HG03025 (cell line): ENCODE results near the gene KIF21B.
A peak's percentile ranks its signal among the peaks of the same experiment; 100 is the strongest.
"Not testable (repeated sequence)": the region's sequence is repeated elsewhere in the genome, so short reads cannot be mapped to it uniquely, and the experiment has no call there.

Experiments used
- ATAC-seq: cut with Tn5 transposase; IDR thresholded peaks from one replicate; pipeline ENCODE4 v1.9.1; 2021; ENCODE audit warnings: mild to moderate bottlenecking, moderate library complexity; ENCODE audit not compliant: unreplicated experiment, low FRiP score

KIF21B gene

DNA sequence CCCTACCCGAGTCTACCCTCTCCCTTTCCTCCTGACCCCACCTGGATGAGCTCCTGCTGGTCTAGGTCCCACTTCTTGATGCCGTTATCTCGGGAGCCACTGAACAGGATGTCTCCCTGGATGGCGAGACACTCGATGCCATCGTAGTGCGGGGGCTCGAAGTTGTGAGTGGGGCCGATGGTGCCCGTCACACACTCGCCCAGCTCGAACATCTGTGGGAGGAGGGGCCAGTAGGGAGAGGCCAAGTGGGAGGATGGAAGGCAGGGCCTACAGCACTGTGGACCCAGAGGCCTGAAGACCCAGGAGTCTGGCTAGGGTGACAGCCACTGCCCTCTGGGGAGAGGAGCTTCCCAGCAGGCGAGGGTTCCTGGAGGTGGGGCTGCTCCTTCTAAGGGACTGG is 48.1 kb downstream of the KIF21B start:
- ATAC-seq, result no peak

DNA sequence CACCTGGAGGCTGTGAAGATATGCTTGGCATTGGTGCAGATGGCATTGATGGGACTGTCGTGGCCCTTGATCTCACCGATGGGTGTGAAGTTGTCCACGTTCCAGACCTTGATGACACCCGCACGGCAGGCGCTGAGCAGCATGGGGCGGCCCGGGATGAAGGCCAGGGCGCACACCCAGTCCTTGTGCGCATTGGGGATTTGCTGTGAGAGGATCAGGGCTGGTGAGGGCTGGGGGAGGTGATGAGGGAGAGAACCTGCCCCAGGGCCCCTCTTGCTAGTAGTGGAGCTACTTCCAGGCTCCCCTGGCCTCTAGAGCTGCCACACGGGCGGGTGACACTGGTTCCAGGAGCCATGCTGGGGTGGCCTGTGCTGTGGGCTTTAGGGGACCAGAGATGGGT is 48.8 kb downstream of the KIF21B start:
- no peak for ATAC-seq

DNA sequence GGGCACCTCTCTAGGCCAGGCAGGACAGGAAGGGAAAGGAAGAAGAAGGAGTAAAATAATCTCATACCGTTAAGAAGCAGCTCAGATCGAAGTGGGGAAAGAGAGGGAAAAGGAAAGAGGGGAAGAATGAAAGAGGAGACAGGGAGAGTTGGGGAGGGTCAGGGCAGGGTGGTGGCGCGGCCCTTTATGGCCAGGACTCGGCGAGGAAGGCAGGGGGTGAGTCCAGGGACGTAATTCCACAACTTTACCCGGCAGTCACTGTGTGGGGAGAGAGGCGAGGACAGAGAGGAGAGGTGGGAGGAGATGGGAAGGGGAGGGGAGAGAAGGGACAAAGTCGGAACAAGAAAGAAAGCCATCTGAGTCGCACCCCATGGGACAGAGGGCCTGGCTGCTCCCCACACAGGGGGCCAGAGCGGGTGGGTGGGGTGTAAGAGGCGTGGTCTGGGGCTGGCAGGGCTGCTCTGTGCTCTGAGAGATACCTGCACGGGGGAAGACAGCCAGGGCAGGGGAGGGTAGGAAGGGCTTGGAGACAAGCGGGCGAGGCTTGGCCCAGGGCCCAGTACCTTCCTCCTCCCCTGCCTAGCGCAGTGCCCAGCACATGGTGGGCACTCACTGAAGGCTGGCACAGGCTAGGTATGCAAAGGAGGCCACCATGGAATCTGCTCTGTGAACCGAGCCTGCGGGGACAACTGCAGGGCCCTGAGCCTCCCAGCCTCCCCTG is 49.4 kb downstream of the KIF21B start:
- no peak for ATAC-seq

DNA sequence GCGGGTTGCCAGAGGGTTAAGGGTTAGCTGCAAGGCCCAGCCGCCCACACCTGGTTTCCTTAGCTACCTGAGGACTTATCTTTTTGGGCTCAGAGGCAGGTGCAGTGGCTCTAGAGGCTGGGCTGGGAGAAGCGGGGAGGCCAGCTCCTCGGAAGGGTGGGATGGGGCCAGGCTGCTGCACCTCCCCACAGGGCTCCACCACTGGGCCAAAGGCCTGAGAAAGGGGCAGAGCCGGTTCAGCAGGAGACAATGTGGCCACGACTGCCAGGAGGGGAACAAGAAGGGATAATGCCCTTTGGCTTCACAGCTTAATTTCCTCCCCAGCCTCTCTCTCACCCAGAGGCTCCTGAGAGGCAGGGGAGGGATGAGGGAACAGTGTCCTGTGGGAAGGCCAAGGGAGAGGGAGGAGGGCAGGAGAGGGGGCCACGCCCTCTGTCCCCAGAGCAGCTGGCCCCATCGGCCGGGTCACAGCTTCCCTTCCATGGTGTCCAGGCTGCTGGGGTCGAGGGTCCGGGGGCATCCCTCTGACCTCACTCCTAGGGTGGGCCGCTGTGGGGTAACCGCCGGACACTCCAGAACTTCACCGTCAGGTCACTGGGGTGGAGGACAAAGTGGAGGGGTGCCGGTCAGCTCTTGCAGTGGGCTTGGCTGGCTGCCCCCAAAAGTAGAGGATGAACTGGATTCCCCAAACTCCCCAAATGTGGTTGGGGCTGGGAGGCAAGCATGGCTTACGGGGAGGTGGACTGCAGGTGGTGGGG is 50.4 kb downstream of the KIF21B start:
- ATAC-seq, result no peak

DNA sequence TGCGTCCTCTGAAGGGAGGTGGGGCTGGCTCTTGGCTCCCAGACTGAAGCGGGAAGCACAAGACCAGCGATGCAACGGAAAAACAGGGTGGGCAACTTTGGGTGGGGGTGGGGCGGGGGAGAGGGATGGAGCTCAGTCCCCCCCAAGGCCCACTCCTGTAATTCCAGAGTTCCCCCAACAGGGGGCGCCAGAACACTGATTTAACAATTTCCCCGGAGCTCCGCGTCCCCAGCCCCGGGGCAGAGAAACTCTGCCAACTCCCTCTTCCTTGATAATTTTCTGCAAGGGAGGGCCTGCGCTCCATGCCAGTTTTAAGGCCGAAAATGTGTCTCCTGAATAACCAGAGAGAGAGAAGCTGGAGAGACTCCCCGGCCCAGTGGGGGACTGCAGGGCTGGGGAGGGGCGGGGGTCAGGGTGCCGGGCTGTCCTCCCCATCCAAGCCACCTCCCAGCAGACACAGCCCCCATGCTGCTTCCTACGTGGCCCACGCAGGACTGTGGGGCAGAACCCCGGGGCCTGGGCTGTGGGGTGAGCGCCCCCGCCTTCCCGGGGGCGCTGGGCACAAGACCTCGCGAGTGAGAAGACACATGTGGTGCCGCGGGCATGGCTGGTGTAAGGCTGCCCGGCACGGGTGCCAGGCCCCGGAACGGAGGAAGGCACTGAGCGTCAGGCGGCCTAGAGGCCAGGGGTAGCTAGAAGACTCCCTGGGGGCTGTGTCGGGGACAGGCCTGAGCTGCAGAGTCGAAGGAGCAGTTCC is 51.4 kb downstream of the KIF21B start:
- ATAC-seq, result no peak

DNA sequence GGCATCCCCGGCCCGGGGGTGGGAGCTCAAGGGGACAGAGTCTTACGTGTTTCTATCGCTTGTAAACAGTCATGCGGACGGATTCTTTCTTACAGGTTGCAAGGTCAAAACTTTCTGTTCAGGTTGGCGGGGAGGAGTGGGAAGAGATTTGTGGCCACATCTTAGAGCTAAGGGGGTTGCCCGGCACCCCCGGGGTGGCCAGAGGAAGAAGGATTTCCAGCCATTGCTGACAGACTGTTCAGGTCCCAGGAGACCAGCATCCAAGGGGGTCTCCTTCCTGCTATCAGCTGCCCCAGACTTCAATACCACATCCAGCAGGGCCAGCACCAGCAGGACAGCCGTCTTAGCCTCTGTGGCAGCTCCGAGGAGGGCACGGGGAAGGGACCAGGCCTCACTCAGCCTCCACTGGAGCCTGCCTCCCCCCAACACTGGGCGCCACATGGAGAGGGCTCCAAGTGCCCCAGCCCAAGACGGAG is 52.0 kb downstream of the KIF21B start:
- ATAC-seq, result no peak

DNA sequence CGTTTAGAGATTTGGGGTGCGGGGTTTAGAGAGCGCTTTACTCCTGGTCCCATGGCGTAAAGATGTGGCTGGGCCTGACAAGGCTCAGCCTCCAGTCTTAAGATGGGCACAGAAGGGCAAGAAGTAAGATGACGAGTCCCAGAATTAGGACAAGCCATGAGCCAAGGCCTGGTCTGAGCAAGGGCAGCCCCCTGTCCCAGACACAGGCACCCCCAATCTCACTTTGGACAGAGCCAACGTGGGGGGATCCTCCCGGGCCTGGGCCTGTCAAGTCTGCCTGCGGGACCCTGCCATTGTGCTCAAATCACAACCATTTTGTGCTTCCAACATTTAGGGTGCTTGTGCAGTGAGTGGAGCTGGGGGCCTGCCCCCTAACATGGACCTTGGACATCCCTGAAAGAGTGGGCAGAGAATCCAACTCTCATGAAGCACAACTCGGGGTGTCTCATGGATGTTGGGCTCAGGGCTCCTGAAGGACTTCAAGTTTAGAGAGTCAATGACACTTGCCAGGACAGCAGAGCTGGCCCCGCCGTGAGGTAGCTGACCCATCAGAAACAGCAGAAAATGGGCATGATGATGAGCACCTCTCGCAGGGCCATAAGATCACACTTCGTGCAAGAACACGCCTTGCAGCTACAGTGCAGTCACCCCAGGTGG is 52.6 kb downstream of the KIF21B start:
- no peak for ATAC-seq

DNA sequence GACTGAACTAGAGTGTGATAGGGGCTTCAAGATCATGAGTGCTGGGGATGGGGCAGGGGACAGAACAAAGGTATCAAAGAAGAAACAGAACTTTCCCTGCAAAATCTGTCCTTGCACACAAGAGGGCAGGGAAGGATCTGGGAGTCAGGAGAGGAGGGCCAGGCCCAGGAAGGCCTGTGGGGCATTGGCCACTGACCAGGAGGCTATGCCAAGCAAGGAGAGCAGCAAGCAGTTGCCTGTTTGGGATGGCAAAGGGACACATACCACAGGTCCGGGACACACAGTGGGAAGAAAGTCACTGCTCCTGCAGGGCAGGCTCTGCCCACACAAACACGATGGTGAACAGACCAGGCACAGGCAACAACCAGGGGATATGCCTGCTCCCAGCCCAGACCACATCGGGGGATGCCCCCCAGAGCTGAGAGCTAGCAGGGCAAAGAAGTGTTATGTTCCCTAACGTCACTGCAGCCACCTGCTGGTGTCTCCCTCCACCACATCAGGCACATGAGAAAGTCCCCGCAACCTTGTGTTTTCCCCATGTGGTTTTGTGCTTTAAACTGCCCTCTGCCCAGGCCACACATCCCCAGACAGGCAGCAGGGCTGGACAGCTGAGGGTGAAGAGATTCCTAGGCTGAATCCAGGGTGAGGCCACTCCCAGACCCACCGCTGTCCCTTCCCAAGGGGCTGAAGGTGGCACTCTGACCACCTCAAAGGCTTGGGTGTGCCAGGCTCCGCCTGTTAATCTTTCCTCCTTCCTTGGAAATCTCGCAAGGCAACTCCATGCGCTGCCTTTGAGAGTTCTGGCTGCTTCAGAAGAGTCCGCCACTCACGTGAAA is 53.6 kb downstream of the KIF21B start:
- peak; percentile 49 for ATAC-seq

DNA sequence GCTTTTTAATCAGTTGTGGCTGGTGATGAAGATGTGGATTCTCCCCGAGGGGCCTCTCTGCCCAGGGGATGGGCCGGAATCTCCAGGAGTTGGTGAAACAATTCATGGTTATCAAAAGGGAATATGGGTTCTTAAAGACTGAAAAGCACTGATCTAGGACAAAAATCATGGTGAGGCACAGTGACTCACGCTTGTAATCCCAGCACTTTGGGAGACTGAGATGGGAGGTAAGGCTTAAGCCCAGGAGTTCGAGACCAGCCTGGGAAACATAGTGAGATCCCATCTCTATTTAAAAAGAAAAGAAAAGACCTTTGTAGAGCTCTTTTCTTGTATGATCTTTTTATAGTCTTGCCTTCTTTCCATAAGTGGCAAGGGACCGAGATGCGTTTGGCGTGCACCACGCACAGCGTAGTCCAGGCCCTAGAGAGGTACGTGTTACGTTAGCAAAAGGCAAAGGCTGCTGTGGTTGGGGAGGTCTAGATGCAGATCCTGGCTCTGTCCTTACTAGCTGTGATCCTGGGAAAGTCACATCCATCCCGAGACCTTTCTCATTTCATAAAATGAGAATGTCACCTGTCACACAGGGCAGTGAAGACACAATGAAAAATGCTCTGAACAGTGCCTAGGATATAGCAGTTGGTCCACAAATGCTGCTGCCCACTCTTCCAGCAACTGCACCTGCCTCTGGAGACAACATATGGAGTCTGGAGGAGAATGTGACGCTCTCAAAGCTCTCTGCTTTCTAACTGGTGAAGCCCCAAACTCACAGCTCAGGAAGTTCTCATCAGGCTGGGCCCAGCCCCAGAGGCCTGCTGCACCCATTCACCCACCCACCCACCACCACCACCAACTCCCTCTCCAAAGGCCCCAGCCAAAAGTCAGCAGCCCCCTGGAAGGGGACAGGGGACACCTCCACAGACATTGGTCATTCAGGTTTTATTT is 54.8 kb downstream of the KIF21B start:
- no peak for ATAC-seq

DNA sequence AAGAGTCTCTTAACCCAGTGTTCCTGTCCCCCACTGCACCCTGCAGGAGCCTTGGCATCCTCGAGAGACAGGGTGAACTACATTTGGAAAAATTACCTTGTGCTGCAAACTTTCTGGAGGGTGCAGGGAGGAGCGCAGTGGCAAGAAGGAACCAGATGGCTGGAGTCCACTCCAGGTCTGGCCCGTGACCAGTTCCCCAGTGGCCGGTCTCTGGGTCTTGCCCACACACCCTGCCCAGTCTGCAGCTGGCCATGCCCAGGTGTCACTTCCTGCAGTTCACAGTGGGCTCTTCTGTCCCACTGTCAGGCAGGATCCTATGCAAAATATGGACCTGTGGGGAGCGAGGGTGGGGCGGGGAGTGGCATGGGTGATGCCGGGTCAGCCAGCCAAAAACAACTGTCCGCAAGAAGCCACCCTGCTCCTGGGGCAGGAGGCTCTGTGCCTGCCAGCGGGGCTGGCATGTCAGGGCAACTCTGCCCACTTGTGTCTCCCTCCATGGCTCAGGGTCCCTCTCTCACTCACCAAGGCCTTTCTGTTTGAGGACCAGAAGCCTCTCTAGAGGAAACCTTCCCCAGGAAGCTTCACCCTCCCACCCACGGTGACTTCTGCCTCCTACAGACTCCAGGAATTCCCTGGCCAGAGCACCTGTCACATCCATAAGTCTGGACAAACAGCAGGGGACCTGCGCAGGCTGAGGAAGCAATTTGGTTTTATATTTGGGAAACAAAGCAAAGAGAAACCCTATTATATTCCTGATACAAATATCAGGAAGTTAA is 55.6 kb downstream of the KIF21B start:
- ATAC-seq, result no peak

DNA sequence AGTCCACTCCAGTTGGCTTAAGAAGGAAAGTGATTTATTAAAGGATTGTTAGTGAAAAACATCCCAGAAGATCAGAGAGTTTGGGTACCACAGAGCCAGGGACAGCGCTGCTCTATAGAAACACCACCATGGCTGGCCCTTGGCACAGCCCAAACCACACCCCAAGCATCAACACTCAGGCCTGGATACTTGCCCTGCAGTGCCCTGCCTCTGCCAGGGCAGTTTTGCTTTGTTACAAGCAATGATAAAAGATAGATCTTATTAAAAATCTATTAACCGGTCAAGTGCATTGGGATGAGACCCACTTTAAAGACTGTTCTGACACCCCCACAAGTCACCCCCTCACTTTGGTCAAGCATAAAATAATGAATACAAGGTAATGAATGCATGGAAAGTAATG is 56.6 kb downstream of the KIF21B start:
- no peak for ATAC-seq

DNA sequence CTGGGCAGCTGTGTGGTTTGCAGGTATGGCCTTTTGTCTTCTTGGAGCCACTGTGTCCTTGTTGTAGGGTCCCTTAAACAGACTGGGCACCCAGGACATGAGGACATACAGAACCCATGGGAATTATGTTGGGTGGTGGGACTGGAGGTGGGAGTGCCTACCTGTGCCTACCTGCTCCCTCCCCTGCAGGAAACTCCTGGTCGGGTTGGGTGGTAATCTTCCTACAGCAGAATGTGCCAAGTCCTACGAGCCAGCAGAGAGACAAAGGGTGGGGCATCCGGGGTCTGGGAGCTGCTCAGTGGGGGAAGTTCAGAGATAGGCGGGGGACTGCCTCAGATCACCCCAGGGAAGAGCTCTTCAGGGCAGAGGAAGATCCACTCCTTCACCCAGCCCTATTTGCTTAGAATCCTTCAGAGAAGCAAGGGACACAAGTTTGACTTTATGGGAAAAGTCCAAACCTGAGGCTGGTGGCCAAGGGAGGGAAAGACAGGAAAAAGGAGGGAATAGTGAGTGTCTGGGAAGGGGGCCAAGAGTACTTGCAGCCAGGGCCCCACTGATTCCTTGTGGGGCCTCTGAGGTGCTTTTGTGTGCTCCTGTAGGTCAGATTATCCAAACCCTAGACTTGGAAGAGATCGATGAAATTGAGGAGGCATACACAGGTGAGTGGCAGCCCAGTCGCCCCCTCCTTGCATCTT is 58.3 kb downstream of the KIF21B start:
- no peak for ATAC-seq

DNA sequence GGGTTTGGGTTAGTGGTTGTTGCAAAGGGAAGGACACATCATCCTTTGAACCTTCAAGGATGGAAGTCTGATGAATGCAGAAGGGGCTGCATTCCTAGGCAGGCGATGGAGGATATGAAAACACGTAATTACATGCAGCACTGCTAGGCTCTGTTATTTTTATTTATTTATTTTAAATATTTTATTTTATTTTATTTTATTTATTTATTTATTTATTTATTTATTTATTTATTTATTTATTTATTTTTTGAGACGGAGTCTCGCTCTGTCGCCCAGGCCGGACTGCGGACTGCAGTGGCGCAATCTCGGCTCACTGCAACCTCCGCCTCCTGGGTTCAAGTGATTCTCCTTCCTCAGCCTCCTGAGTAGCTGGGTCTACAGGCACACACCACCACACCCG is 59.6 kb downstream of the KIF21B start:
- ATAC-seq, result not testable (repeated sequence)

DNA sequence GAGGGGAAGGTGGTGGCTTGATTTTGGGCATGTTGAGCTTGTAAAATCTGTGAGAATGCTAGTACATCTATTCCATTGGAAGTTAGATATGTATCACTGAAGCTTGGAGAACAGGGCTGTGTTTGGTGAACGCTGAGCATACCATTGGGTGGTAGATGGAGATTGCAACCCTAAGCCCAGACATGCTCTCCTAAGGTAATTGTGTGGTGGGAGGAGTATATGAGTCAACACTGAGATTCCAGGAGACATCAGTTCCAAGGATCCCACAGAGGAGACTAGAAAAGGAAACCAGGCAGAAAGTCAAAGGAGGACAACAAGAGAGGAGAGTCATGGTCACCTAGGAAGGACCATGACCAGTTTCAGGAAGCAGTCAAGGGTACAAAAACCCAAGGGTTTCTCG is 60.4 kb downstream of the KIF21B start:
- no peak for ATAC-seq

DNA sequence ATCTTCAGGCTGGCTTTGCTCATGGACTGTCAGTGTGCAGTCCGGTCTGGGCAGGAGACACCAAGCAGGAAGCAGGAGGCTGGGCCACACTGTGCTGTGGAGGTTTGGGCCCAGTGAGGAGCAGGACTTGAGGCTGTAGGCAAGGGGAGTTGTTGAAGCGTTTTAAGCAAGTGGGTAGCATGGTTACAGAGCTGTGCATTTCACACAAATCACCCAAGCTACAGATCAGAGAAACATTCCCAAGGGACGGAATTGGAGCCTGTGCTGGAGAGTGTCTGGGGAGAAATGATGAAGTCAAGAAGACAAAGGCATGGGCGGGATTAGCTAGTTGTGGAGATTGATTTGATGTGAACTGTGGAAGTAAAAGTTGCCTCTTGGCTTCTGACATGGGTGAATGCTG is 60.9 kb downstream of the KIF21B start:
- no peak for ATAC-seq

DNA sequence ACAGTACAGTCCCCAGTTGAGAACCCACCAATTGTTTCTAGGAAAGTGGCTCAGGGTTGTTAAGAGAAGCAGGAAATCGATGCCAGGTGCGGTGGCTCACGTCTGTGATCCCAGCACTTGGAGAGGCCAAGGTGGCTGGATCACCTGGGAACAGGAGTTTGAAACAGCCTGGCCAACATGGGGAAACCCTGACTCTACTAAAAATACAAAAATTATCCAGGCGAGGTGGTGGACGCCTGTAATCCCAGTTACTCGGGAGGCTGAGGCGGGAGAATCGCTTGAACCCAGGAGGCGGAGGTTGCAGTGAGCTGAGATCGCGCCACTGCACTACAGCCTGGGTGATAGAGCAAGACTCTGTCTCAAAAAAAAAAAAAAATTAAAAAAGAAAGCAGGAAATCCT is 61.4 kb downstream of the KIF21B start:
- not testable (repeated sequence) for ATAC-seq

DNA sequence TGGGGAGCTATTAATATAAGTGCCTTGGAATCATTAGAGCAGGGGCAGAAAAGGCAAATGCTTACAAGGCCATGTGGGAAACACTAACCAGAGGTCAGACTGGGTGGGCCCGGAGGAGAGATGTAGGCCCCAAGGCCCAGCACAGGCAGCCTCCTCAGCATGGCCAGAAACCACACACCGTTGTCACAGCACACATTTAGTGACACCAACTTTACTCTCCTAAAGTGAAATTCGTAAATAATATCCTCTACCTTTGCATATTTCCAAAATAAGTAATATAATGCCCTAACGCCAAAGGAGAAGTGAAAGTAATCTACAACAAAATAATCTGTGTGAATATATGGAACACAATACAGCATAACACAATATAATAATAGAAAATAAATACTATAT is 62.6 kb downstream of the KIF21B start:
- ATAC-seq, result no peak
